ENCODE results near the gene HIVEP2. TPM values are rescaled to one million over a fixed set of nuclear protein-coding genes. Genes with fewer than 3 reads are reported as not detected.

The HIVEP2 gene
- total RNA-seq, 1 experiment from 2014 or later = 4.2 TPM

DNA sequence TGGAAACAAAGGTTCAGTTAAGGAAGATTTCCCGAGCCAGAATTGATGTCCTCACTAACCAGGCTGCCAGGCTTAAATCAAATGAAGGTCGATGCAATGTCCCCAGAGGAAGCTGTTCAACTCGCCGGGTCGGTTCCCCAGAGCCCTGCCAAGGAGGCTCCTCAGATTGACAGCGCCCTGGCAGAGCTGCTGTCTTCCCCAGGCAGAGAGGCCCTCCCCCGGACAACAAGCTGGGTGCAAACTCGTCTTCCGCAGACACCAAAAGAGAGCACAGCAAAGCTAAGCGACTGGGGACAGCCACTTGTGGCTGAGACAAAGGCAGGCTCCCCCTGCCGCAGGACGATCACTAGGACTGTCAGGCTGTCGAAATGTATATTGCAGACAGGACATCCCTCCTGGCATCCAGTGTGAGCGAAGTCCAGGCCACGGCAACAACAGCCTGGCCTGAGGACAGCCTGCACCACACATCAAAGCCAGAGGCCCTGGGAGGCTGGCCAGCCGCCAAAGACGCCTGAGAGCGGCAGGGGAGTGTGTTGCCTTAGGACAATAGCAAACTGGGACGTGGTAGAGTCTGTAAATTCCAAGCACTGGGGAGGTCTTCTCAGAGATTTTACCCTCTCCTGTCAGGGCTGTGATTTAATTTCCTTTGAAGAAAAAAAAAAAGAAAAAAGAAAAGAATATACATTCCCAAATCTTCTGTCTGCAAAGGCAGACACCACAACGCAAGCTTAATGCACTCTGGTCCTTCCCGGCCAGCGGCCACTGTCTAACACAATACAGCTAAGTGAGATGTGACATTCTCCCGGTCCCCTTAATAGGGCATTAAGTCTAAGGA lies 99.1 kb downstream of the HIVEP2 start:
- Mint-ChIP-seq H3K9me3 (no peaks in the 10 kb centered on the region), H3K27ac (peak overlapping the region in 1 of 3 experiments; percentile 26; a peak in 1 of 7 replicates), H3K27me3 (ENCODE audit: low read depth) (no peaks in the 10 kb centered on the region), H3K4me3 (peak overlapping the region in 1 of 2 experiments; percentile 12; a peak in 2 of 5 replicates), H3K4me1 (peaks cover 52 to 57% of the 10 kb centered on the region in 2 experiments), H3K36me3 (ENCODE audit: insufficient read depth in 1 of 3, low read depth in 3 of 3) (no peaks in the 10 kb centered on the region)
- no CpG with 5 or more reads among the region's 23 CpGs for WGBS (ENCODE audit: extremely low coverage, insufficient read length, low lambda C conversion rate)
- Histone ChIP-seq H3K4me1 (ENCODE audit: insufficient read depth, low read length) (peaks cover 6% of the 10 kb centered on the region; the same call in 1 of the 2 replicates), H3K27me3 (ENCODE audit: insufficient read depth, low read length) (no peaks in the 10 kb centered on the region), H3K4ac (ENCODE audit: low read depth, low read length) (no peak overlapping the region), H2AK5ac (ENCODE audit: insufficient read length, low read length) (no peak overlapping the region), H3K4me2 (ENCODE audit: insufficient read depth, insufficient read length, low read length) (peak overlapping the region; percentile 33), H3T11ph (ENCODE audit: low read length) (no peak overlapping the region), H4K8ac (replicated peaks; ENCODE audit: insufficient read length, low read depth, low read length) (no peak overlapping the region), H3K56ac (ENCODE audit: insufficient read length, low read depth, low read length) (no peak overlapping the region), H2BK5ac (ENCODE audit: insufficient read length, low read length) (no peak overlapping the region), H3K18ac (ENCODE audit: insufficient read length, low read depth, low read length) (no peak overlapping the region), H3K79me1 (ENCODE audit: insufficient read depth, low read depth, low read length, poor library complexity, severe bottlenecking) (peaks cover 2% of the 10 kb centered on the region), H3K23me2 (ENCODE audit: insufficient read length, low read depth, low read length, poor library complexity, severe bottlenecking) (no peaks in the 10 kb centered on the region), H2AFZ (ENCODE audit: low read length) (no peak overlapping the region), H2BK12ac (ENCODE audit: insufficient read length, low read depth, low read length) (no peak overlapping the region), H2BK15ac (ENCODE audit: low read depth, low read length) (no peak overlapping the region), H3K79me2 (ENCODE audit: insufficient read depth, low read length) (no peaks in the 10 kb centered on the region), H3K9me3 (ENCODE audit: control insufficient read depth, low read depth, low read length) (no peaks in the 10 kb centered on the region), H3K14ac (ENCODE audit: insufficient read depth, low read length) (peak overlapping the region; percentile 62; the same call in 1 of the 2 replicates), H4K20me1 (ENCODE audit: control insufficient read depth, insufficient read depth, insufficient read length) (no peaks in the 10 kb centered on the region), H2BK120ac (ENCODE audit: low read depth, low read length, poor library complexity, severe bottlenecking) (no peak overlapping the region), H4K91ac (ENCODE audit: insufficient read length, low read depth, low read length) (no peak overlapping the region), H3K23ac (ENCODE audit: insufficient read length, low read depth, low read length) (no peak overlapping the region), H4K5ac (ENCODE audit: insufficient read length, low read depth, low read length) (no peak overlapping the region), H2BK20ac (ENCODE audit: low read depth, low read length, poor library complexity, severe bottlenecking) (no peak overlapping the region), H3K9ac (ENCODE audit: extremely low read depth, insufficient read length, low read length) (no peak overlapping the region), H3K27ac (ENCODE audit: insufficient read length, low read depth, low read length) (no peak overlapping the region)
- TF ChIP-seq, protein P1, sequence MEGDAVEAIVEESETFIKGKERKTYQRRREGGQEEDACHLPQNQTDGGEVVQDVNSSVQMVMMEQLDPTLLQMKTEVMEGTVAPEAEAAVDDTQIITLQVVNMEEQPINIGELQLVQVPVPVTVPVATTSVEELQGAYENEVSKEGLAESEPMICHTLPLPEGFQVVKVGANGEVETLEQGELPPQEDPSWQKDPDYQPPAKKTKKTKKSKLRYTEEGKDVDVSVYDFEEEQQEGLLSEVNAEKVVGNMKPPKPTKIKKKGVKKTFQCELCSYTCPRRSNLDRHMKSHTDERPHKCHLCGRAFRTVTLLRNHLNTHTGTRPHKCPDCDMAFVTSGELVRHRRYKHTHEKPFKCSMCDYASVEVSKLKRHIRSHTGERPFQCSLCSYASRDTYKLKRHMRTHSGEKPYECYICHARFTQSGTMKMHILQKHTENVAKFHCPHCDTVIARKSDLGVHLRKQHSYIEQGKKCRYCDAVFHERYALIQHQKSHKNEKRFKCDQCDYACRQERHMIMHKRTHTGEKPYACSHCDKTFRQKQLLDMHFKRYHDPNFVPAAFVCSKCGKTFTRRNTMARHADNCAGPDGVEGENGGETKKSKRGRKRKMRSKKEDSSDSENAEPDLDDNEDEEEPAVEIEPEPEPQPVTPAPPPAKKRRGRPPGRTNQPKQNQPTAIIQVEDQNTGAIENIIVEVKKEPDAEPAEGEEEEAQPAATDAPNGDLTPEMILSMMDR (conservative IDR thresholded peaks at IDR 0.05) = no peak
- peak; percentile 71 for DNase-seq
